ENCODE measurements around the gene SLC24A5.
A peak's percentile ranks its signal among the peaks of the same experiment; 100 is the strongest.

Gene SLC24A5

DNA sequence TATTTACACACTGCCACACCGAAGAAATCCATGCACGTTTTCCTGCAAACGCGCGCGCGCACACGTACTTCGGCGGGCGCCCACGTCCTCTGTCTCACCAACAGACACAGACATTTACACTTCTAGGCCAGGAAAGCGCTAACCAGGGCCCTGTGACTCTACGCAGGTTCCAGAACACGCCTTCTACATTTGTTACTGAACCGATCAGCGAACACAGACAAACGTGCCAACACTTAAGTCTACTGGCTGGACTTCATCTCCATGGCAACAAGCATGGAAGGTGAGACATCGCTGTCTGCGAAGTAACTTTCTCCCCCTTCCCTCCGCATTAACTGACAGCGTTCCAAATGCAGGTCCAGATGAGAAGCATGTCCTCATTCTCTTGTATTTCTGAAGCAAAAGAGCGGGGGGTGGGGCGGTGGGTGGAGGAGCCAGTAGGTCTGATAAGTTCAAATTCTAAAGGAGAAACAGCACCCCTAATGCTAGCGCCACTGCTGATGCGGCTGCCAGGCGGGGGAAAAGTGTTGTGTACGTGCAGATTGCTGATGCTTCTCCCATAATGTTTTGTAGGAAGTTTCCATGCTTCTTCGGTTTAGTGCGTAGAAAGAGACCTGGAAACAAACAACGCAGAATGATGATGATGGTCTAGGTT, 70.9 kb downstream of the SLC24A5 start, which contains the start of gene CTXN2:
Gene CTXN2, plus strand, starts transcription at position 92 of the 652 bp plus-strand sequence. CDS start 9,636 bp downstream, outside the sequence.
- DNase-seq = peak; percentile 12
